Esophagus muscularis mucosa (tissue), 4 donors: Measurements from ENCODE around the gene NUP62. TPM values are rescaled to one million over a fixed set of nuclear protein-coding genes. Genes with fewer than 3 reads are reported as not detected.

ENCODE experiments used
- DNase-seq: peaks from one replicate; pipeline ENCODE4 v3.0.0-alpha.2; 2017; ENCODE audit errors: extremely low spot score
- H3K27ac ChIP-seq, 4 donors: fragments of 200-600 bp; sonication (generic); replicated peaks in 1 of 4; 1 replicate in 3 of 4; 2 replicates in 1 of 4; pipeline ENCODE4 v1.5.1; 2016 to 2019; ENCODE audit warnings: mild to moderate bottlenecking in 1 of 4
- H3K27me3 ChIP-seq, 4 donors: fragments of 200-600 bp; sonication (generic); one replicate each; pipeline versions ENCODE4 v1.5.1 to v1.6.0; 2016 to 2019
- H3K36me3 ChIP-seq, 4 donors: fragments of 200-600 bp; sonication (generic); one replicate each; pipeline ENCODE4 v1.5.1; 2016 to 2019
- H3K4me1 ChIP-seq, 4 donors: fragments of 200-600 bp; sonication (generic); one replicate each; pipeline ENCODE4 v1.5.1; 2016 to 2019
- H3K4me3 ChIP-seq, 4 donors: fragments of 200-600 bp; sonication (generic); 1 replicate in 2 of 4; 2 replicates in 2 of 4; pipeline ENCODE4 v1.5.1; 2016 to 2019; ENCODE audit warnings: mild to moderate bottlenecking in 4 of 4, moderate library complexity in 1 of 4
- H3K9me3 ChIP-seq, 4 donors: fragments of 200-600 bp; sonication (generic); 1 replicate in 3 of 4; 2 replicates in 1 of 4; pipeline ENCODE4 v1.5.1; 2016 to 2019
- EP300 ChIP-seq: sonication (generic); formaldehyde crosslinking; IDR thresholded peaks from one replicate; pipeline ENCODE4 v1.6.1; 2017; ENCODE audit warnings: antibody characterized with exemption
- POLR2A ChIP-seq: fragments of 450-650 bp; IDR thresholded peaks from one replicate; pipeline ENCODE4 v1.6.1; 2017; ENCODE audit warnings: antibody characterized with exemption, moderate library complexity, mild to moderate bottlenecking, low read depth
- POLR2AphosphoS5 ChIP-seq, 2 donors: sonication (generic); formaldehyde crosslinking; IDR thresholded peaks; one replicate each; pipeline ENCODE4 v1.6.1; 2017; ENCODE audit warnings: antibody characterized with exemption in 2 of 2
- WGBS: methylation state at CpG from one replicate; pipeline ENCODE4 v1.1.5; 2018; 5-methylcytosine and 5-hydroxymethylcytosine counted together
- intact Hi-C: fragments of 100-400 bp; cut with DNase I; formaldehyde crosslinking; loops from one replicate; pipeline ENCODE4 v1.15.1; 2023
- total RNA-seq, 4 donors: library from RNA; depleted of rRNA; stranded (reverse); fragments of >200 nt; gene quantifications; one replicate each; pipeline versions ENCODE4 v1.1.0 to v1.2.1, GENCODE V29; 2016
- TF ChIP-seq, protein P1 (sequence below), 3 experiments: fragments of 200-600 bp in 2 of 3; fragments of 450-650 bp in 1 of 3; sonication (generic) in 2 of 3; IDR thresholded peaks; one replicate each; pipeline ENCODE4 v1.5.1; 2017 to 2019; ENCODE audit warnings: antibody characterized with exemption in 3 of 3, mild to moderate bottlenecking in 2 of 3, moderate library complexity in 1 of 3

The NUP62 gene
- total RNA-seq, 4 donors from 2014 or later = 27.0 to 44.3 (median 35.9) TPM

DNA sequence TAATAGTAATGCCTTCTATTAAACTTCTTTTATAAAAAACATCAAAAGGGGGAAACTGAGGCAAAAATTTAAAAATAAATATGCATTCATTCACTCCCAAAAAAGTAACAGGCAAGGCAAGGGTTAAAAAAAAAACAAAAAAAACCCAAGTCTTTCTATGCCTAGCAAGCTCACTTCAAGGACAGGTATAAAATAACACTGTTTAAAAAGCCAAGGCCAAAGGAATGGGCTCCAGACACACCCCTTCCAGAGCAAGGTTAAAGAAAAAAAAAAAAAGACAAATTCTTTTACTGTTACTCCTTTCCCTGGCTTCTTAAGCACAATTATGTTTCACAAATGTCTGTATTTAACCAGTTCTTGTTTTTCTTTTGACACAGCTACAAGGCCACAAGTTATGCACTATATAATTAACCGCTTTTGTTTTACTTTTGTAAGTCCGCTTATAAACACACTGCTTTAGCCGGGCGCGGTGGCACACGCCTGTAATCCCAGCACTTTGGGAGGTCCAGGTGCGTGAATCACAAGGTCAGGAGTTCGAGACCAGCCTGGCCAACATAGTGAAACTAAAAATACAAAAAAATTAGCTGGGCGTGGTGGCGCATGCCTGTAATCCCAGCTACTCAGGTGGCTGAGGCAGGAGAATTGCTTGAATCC lies 28.1 kb upstream of the NUP62 start:
- Histone ChIP-seq H3K9me3 (no peaks in the 10 kb centered on the region), H3K4me3 (no peak overlapping the region), H3K4me1 (peaks cover 6 to 25% (median 22%) of the 10 kb centered on the region in 4 donors), H3K27me3 (peaks cover 0 to 18% (median 0%) of the 10 kb centered on the region in 4 donors), H3K27ac (no peak overlapping the region), H3K36me3 (no peaks in the 10 kb centered on the region)
- TF ChIP-seq EP300 = no peak
- TF ChIP-seq POLR2A = no peak
- no peak for TF ChIP-seq POLR2AphosphoS5 (IDR thresholded peaks at IDR 0.05)
- TF ChIP-seq, protein P1, sequence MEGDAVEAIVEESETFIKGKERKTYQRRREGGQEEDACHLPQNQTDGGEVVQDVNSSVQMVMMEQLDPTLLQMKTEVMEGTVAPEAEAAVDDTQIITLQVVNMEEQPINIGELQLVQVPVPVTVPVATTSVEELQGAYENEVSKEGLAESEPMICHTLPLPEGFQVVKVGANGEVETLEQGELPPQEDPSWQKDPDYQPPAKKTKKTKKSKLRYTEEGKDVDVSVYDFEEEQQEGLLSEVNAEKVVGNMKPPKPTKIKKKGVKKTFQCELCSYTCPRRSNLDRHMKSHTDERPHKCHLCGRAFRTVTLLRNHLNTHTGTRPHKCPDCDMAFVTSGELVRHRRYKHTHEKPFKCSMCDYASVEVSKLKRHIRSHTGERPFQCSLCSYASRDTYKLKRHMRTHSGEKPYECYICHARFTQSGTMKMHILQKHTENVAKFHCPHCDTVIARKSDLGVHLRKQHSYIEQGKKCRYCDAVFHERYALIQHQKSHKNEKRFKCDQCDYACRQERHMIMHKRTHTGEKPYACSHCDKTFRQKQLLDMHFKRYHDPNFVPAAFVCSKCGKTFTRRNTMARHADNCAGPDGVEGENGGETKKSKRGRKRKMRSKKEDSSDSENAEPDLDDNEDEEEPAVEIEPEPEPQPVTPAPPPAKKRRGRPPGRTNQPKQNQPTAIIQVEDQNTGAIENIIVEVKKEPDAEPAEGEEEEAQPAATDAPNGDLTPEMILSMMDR (IDR thresholded peaks at IDR 0.05) = no peak
- WGBS = 75% methylated on average over 10 of the region's 10 CpGs
- no peak for DNase-seq
- intact Hi-C loops = no loop called here

DNA sequence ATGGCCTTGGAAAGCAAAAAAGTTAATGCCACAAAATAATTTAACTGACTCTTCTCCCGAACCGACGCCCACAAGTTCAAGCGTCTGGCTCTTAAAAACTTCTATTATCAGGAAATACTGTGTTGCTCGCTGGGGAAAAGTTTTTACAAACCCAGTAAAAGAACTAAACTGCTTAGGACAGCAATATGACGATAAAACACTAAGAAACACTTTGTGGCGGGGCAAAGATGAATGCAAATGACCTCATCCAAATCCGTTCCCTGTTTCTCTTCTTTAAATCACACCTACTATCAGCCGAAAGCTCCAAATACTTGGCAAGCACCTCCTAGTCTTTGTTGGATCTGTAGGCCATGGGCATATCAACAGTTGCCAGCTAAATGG lies 26.8 kb upstream of the NUP62 start:
- TF ChIP-seq, protein P1 (IDR thresholded peaks at IDR 0.05) = no peak
- TF ChIP-seq EP300 (no peak), POLR2AphosphoS5 (IDR thresholded peaks at IDR 0.05) (no peak), POLR2A (no peak)
- intact Hi-C loops = no loop called here
- 82% methylated on average over 9 of the region's 9 CpGs for WGBS
- Histone ChIP-seq H3K4me3 (no peak overlapping the region), H3K27me3 (peaks cover 0 to 27% (median 0%) of the 10 kb centered on the region in 4 donors), H3K27ac (no peak overlapping the region), H3K36me3 (no peaks in the 10 kb centered on the region), H3K9me3 (no peaks in the 10 kb centered on the region), H3K4me1 (peaks cover 6 to 25% (median 24%) of the 10 kb centered on the region in 4 donors)
- no peak for DNase-seq

DNA sequence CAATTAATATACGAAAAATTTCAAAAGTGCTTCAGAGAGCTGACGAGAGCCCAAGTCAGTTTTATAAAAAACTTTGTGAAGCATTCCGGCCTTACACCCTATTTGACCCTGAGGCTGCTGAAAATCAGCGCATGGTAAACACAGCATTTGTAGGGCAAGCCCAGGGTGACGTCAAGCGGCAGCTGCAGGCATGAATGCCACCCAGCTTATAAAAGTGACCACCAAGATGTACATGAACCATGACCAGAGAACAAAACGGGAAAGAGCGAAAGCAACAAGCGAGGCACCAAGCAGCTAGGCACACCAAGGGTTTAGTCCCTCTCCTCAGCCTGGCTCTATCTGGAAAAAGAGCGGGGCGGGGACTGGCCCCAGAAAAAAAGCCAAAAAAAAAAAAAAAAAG lies 25.6 kb upstream of the NUP62 start:
- Histone ChIP-seq H3K9me3 (no peaks in the 10 kb centered on the region), H3K36me3 (no peaks in the 10 kb centered on the region), H3K4me1 (peaks cover 6 to 25% (median 24%) of the 10 kb centered on the region in 4 donors), H3K27me3 (peaks cover 0 to 35% (median 0%) of the 10 kb centered on the region in 4 donors), H3K27ac (peak overlapping the region in 1 of 4 donors; percentile 20), H3K4me3 (no peak overlapping the region)
- no peak for TF ChIP-seq POLR2AphosphoS5 (IDR thresholded peaks at IDR 0.05)
- TF ChIP-seq, protein P1 (IDR thresholded peaks at IDR 0.05) = no peak
- no peak for TF ChIP-seq EP300
- no peak for TF ChIP-seq POLR2A
- 81% methylated on average over 11 of the region's 11 CpGs for WGBS
- intact Hi-C loops = no loop called here
- DNase-seq = no peak

DNA sequence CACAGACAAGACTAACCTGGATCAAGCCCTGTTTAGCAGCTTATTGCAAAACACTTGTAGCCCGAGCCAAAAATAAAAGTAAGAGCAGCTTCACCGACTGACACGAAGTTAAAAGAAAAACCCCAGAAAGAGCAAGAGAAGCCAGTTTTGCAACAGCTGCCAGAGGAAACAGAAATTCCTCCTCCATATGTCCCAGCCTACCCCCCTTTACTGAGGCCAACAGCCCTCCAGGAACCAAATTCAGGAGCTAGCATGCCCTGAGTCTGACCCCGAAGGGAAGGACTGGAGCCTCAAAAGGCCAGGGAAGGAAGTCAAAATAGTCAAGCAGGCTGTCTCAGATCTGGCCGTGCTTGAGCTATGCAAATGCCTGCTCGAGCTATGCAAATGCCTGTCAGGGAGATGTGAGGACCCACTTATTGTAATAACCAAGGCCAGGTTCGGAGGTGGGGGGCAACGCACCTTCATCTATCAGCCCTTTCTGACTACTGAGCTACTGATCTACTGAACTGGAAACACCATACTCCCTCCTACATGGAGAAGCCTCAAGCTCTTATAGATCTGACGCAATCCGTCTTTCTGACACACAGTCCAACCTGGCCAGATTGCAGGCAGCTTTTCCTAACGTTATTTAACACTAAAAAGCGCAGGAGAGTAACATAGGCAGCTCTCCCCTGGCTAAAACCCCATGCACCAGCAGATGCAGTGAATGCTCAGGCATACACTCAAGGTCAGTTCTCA lies 25.0 kb upstream of the NUP62 start:
- Histone ChIP-seq H3K9me3 (no peaks in the 10 kb centered on the region), H3K27ac (peak overlapping the region in 2 of 4 donors; percentile 3 to 43), H3K4me1 (peaks cover 6 to 25% (median 24%) of the 10 kb centered on the region in 4 donors), H3K27me3 (peaks cover 0 to 39% (median 0%) of the 10 kb centered on the region in 4 donors), H3K36me3 (no peaks in the 10 kb centered on the region), H3K4me3 (no peak overlapping the region)
- no peak for DNase-seq
- intact Hi-C loops = no loop called here
- 22% methylated on average over 12 of the region's 12 CpGs for WGBS
- TF ChIP-seq EP300 = no peak

DNA sequence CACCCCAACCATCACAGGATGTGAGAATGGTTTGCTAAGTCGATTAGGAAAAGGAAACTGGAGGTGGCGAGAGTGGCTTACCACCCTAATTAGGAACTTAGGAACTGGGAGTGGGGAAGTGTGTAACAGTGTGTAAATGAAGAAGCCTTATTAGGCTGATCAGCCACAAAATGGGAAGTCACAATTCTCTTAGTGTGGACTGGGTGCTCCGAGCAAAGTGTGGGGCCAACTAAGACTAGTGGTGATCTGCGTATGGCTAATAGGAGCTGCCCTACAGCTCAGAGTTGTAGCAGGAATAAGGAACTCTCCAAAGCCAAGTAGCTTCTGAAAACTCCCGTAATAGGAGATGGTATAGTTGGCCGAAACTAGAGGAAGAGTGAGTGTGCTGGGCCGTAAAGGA lies 24.1 kb upstream of the NUP62 start:
- H3K4me1 ChIP-seq = peaks cover 6 to 25% (median 24%) of the 10 kb centered on the region in 4 donors
- H3K27me3 ChIP-seq = peaks cover 0 to 36% (median 0%) of the 10 kb centered on the region in 4 donors
- intact Hi-C loops = no loop called here
- H3K4me3 ChIP-seq = no peak overlapping the region
- TF ChIP-seq EP300 (no peak), POLR2A (no peak), POLR2AphosphoS5 (IDR thresholded peaks at IDR 0.05) (no peak)
- TF ChIP-seq, protein P1 (IDR thresholded peaks at IDR 0.05) = no peak
- H3K27ac ChIP-seq = no peak overlapping the region
- H3K36me3 ChIP-seq = no peaks in the 10 kb centered on the region
- 65% methylated on average over 7 of the region's 7 CpGs for WGBS
- no peak for DNase-seq
- no peaks in the 10 kb centered on the region for H3K9me3 ChIP-seq
